GM18499 (cell line): Measurements from ENCODE around the gene DCST2.

Experiments
- ATAC-seq: cut with Tn5 transposase; IDR thresholded peaks from one replicate; pipeline ENCODE4 v1.9.1; 2021; ENCODE audit warnings: moderate number of reproducible peaks; ENCODE audit not compliant: insufficient read depth, unreplicated experiment

DCST2 gene

DNA sequence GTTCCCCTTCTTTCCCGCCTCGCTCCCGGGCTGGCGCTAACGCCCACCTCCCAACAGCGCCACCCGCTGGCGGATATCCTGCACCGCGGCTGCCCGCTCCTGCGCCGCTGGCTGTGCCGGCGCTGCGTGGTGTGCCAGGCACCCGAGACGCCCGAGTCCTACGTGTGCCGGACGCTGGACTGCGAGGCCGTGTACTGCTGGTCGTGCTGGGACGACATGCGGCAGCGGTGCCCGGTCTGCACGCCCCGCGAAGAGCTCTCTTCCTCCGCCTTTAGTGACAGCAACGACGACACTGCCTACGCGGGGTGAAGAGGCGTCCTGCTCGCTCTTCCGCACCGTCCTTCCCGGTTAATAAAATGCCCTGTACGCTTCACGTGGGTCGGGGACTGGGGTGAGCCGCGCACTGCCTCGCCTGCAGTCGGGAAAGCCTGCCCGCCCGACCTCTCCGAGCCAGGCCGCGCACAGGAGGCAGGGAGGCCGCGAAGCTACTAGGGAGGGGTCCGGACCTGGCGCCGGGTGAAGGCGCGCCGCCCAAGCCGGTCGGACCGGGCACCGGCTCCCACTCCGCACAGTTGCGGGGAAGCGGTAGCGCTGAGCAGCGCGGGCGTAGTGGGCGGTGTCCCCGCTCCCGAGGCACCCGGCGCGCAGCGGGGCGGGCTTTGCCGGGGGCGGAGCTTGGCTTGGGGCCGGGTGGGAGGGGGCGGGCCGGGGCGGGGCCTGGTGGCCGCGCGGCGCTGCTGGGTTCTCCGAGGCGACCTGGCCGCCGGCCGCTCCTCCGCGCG is 17.2 kb upstream of the DCST2 start, which contains the start of gene ADAM15:
Gene ADAM15, plus strand, starts transcription at position 757 of the 782 bp plus-strand sequence. CDS start 71 bp downstream, outside the sequence.
- no peak for ATAC-seq

DNA sequence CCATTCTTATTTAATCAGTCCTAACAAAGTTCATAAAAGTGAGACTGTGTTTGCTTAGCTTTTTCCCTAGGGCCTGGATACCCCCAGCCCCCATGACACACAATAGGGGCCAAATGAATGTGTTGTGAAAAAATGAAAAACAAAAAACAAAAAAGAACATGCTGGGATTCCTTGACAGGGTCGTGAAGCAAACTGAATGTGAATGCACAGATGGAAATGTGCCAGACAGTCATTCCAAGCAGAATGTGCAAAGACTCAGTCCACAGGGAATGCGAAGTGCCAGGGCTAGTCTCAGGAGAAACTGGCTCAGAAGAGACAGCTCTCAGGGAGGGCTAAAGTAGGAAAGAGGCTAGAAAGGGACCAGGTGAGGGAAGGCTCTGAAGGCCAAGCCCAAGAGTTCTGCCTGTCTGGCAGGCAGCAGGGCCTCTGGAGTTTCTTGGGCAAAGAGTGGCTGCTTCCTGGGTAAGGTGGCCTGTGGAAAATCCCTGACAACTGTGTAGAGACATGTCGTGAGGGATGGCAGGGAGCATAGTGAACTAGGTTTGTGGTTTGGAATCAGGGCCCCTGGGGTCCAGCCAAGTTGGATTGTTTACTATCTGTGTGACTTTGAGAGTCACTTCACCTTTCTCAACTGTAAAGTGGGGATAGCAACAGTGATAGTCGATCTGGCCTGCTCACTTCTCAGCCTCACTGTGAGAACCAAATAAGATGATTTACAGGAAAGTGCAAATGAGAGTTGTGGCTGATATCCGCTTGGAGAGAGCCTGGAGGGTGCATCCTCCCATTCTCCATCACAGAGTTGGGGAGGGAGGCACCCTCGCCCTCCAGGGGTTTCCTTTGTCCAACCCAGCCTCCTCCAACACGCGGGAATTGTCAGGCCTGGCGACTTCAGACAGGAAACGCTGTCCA is 16.3 kb upstream of the DCST2 start:
- ATAC-seq = no peak

DNA sequence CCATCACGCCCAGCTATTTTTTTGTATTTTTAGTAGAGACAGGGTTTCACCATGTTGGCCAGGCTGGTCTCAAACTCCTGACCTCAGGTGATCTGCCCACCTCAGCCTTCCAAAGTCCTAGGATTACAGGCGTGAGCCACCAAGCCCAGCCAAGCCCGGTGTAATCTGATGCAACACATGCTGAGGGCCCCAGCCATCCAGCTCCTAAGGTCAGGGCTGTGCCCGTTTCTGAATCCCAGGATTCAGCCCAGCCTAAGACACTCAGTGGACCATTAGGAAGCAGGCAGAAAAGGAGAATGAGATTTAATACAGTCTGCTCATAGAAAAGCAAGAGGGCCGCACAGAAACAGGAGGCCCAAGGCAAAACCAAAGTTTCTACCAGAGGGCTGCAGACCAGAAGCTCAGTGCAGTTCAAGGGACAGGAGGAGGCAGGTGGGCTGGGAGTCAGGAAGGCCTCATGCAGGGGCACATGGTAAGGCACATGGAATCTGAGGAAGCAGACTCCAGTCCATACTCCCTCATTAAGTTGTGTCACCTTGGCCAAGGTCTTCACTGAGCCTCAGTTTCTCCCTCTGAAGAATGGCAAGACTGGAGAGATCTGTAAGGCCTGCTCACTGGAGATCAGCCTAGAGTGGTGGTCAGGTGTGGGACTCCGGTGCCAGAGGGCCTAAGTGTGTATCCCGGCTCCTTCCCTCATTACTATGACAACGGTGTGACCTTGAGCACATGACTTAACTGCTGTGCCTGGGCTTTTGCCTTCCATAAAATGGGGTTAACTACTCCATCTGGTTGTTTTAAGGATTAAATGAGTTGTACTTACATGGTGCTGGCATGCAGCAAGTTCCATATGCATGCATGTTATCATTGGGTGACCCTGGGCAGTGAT is 15.1 kb upstream of the DCST2 start:
- no peak for ATAC-seq

DNA sequence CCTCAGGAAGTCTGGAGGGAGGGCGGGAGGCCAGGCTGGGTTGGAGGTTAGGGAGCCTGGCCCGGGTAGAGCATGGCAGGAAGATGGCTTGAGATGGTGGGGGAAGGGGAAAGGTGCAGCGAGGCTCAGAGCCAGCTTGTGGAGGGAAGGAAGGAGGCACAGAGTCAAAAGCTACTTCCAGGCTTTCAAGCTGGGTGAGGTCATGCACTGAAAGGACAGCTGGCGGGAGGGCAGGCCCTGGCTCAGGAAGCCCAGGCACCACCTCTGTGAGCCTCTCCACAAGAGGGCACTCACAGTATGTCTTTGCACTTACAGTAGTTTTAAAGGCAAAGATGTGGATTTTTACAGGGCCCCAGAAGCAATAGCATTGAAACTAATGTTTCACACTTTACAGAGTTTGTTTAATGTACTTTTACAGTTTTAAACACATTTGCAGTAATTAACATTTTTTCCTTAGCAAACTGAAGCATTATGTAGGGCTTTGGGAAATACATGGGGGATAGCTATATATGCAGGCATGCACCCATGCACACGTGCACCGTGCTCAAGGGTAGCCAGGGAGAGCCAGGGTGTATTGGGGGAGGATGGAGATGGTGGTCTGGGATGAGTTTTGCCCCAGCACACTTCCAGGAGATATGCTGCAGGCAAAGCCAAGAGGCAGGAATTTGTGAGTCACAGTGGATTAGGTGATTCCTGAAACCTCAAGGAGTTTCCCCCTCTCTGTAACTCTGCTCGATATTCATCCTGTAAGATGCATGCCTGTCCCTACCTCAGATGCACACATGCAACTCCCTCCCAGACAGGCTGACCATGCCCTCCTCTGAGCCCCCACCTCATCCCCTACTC is 11.5 kb upstream of the DCST2 start:
- ATAC-seq = no peak

DNA sequence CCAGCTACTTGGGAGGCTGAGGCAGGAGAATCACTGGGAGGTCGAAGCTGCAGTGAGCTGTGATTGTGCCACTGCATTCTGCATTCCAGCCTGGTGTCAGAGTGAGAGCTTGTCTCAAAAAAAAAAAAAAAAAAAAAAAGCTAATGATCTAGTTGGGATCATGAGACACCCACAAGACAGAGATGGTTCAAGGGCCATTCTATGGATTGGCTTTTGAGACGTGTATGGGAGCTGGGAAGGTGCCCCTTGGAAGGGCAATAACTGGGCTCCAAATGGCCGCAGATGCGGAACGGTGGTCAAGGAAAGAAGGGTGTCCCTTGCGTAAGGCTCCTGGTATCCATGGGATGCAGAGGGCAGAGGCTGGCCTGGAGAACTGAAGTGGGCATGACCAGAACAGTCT is 10.8 kb upstream of the DCST2 start:
- ATAC-seq = no peak

DNA sequence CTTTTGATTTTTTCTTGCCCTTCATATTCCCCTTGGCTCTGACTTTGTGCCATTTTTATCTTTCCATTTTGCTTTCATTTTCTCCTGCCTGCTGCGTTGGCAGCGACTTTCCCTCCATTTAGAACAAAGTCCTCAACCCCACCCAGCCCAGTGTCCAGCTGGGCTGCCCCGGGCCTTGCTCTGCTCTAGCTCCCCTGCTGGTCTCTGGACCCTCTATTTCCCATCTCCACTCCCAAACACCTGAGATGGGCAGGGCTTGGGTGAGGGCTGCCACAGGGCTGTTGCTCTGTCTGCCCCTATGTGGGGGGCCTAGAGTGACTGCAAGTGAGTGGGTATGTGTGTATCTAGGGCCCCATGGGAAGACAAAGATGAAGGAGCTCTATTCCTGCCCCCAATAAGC is 10.2 kb upstream of the DCST2 start:
- ATAC-seq = no peak

DNA sequence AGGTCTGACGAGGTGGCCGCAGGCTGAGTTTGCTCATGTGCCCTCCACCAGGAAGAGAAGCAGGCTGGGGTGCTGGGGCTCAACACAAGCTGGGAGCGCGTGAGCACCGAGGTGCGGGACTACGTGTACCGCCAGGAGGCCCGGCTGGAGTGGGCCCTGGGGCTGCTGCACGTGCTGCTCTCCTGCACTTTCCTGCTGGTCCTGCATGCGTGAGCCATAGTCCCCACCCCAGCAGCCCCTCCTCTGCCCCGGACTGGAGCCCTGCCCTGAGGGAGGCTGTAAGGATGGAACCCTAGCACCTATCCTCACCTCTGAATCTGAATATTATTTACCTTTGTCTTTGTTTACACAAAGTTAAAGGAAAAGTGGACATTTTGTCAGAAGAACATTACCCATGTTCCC is 9.7 kb upstream of the DCST2 start:
- ATAC-seq = no peak

DNA sequence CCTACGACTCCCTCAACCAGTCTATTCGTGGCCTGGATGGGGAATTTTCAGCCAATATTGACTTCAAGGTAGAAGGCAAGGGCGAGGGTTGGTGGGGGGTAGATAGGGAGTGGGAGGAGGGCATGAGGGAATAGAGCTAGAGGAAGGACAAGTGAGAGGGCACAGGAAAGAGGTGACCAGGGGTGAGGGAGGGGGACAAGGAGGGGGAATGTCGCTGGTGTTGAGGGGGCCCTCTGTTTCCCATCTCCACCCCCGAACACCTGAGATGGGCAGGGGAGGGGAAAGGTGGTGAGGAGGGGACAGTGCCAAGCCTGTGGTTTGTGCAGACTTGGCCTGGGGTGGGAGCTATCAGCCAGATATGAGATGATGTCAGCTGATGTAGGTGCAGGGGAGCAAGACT is 9.2 kb upstream of the DCST2 start:
- no peak for ATAC-seq

DNA sequence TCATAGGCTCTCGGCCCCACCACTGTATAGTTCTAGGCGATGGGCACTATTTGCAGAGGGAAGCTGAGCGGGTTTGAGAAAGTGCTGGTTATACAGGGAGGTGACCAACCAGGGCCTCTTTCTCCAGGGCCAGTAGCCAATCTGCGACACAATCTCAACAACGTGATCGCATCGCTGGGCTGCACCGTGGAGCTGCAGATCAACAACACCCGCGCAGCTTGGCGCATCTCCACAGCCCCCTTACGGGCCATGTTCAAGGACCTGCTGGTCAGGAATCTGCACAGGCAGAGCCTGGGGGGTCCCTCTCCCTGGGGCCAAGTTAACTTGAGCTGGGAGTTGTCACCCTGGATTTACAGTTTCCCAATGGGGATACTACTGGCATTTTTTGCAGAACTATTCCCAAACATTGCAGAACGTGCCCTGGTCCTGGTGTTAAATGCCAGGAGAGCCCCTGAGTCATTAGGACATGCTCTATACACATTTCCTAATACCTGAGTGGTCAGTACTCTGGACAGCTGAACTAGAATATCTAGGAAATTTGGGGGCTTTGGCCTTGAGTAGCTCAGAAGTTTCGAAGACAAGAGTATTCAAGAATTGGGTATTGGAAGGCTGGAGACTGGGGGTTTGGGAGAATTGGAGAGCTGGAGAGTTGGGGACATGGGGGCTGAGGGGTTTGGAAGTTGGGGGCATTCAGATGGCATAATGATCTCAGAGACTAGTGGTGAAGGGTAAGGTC is 6.9 kb upstream of the DCST2 start:
- ATAC-seq = no peak

DNA sequence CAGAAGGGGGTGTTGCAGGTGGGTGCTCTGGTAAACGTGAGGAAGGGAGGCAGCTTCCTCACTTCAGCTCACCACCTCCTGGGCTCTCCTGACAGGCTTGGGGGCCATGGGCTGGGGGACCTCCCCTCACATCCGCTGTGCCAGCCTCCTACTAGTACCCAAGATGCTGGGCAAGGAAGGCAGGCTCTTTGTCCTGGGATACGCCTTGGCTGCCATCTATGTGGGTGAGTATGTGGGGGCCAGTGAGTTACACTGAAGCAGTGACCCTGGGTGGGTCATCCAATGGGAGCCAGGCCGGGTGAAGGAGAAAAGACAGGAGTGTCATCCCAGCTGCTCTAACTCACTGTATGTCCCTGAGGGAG is 5.7 kb upstream of the DCST2 start:
- no peak for ATAC-seq

DNA sequence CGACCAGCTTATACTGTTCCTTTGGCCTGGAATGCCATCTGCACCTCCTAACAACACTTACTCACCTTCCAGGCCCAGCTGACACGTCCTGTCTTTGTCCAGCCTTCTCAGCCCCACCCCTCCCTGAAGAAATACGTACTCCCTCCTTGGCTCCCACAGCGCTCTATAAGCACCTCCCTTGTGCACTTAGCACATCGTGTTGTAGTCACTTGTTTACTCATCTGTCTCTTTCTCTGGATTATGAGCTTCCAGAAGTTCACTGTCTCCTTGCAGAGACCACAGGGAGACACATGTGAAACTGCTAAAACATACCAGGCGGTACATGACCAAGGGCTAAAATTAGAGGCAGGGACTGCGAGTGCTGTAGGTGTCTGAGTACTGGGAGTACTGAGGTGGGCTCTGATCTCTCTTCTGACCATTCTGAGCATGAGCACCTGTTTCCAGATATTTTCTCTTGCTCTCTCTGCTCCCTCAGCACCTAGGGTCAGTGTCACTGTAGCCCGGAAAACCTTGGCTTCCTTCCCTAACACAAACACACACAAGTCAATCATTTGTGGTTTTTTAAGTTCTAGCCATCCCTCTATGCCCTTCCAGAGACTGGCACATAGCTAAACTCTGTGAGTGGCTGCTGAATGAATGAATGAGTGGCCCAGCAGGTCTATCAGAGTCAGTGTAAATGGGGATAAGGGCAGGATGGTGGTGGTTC is 5.2 kb upstream of the DCST2 start:
- ATAC-seq = no peak

DNA sequence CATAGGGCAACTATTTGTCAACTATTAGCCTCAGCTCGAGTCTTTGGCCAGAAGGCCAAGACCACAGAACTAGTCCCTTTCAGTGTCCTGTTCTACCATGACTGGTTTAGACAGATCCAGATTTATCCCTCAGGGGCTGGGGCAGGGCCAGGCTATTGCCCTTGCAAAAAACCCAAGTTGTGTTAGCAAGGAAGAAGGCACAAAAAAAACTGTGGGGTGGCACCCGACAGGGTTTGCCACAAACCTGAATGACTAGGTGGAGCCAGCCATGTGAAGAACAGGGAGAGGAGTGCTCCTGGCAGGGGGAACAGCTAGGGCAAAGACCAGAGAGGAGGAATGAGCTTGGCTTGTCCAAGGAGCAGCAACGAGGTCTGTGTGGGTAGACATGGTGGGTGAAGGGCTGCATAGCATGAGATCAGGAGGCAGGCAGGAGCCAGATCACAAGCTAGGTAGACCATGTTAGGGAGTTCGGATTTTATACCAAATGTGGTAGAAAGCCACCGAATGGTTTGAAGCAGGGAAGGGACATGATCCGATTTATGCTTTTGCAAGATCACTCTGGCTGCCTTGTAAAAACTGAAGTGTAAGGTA is 4.4 kb upstream of the DCST2 start:
- no peak for ATAC-seq

DNA sequence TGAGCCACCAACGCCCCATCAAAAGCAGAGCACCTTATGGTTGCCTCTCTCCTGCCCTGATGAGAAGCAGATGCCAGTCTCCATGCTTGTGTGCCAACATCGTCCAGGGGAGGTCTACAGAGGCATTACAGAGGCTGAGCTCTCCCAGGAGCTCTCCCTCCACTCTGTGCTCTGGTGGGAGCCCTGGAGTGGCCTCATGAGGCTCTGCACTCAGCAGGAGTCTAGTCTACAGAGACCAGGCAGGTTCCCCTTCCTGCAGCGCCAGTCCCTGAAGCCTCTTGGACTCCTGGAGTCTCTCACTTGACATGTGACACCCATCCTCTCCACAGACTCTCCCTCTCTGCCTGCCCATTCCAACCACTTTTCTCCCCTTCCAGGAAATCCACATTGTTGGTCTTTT is 3.5 kb upstream of the DCST2 start:
- ATAC-seq = no peak

DNA sequence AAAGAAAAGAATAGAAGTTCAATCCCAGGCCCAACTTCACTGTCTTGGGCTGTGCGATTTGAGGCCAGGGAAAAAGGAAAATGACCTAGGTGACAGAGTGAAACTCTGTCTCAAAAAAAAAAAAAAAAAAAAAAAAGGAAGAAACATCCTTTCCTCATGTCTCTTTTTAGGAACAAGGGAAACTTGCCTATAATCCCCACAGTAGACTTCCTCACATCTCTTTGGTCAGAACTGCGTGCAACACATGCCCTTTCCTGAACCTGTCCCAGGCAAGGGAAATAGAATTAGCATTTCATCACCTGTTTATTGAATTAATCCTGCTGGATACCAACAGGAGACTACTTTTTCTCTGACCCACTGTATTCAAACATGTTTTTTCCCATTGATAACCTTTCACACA is 2.4 kb upstream of the DCST2 start:
- no peak for ATAC-seq

DNA sequence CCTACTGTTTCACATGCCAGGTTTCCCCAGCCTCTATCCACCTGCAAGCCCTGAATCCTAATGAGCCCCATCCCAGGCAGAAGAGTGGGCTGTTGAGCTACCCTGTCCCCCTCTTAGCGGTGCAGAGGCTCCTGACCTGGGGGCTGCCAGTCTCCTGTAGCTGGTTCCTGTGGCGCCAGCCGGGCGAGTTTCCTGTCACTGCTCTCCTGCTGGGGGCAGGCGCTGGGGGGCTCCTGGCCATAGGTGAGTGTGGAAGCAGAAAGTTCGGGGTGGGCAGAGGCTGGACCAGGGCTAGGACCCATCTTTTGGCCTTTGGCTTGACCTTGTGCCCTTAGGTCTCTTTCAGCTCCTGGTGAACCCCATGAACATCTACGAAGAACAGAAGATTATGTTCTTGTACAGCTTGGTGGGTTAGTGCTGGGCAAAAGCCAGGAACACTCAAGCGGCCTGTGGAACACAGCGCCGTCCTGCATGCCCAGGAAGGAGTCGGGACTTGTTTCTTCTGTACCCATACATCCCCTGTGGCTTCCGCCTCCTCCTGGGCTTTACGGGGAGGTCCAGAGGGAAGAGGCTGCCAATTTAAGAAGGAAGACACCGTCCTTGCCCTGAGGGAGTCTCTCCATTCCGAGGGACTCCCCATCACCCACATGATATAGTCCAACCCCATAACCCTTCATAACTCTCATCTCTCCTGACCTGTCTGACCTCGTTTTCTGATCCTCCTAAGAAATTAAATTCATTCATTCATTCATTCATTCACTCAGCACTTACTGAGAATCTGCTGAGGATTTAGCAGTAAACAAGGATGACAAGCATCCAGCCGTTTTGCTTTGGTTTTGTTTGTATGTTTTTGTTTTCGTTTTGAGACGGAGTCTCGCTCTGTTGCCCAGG is 982 bp upstream of the DCST2 start:
- no peak for ATAC-seq

DNA sequence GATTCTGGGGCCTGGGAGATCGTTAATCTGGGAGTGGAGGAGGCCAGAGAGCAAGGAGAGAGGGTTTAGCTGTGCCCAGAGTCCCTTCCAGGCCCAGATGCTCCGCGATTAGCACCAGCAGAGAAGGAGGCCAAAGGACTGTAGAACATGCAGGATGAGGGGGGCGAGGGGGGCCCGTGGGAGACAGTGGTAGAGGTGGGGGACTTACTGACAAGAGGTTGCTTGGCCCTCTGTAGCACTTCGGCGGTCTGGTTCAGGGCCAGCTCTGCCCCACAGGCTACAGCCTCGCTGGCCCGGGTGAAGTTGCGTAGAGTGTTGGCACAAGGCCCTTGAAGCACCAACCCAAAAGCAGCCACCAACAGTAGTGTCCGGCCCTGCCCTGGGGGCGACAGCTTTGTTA is 695 bp downstream of the DCST2 start:
- ATAC-seq = no peak

DNA sequence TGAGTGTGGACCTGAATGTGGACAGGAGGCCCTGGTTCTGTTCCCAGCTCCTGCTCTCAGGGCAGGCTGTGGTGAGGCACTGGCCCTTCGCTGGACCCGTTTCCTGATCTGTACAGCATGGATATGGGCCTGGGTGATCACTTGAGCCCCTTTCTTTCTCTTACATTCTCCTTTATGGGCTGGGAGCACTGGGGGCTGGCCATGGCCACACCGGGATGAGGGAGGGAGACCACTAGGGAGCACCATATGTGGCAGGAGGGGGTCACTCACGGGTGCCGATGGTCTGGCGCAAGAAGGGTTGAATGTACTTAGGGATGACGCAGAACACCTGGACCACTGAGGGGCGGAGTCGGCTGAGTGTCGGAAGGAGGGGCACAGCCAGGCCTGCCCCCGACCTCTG is 2.7 kb downstream of the DCST2 start:
- no peak for ATAC-seq
